HepG2 (cell line): ENCODE measurements around the gene ART1. TPM values are rescaled to one million over a fixed set of nuclear protein-coding genes. Genes with fewer than 3 reads are reported as not detected.

Experiments used
- ATAC-seq: fragments of 200-7000 bp; cut with Tn5 transposase; 3 replicates; pipeline ENCODE4 v1.9.1; 2020; ENCODE audit warnings: mild to moderate bottlenecking, moderate library complexity
- BruUV-seq: library from RNA; stranded (reverse); fragments of 400-500 nt; replicated peaks from 2 replicates; lab custom pipeline; 2021; lab: Mats Ljungman, UMichigan
- CTCF ChIA-PET: fragments of 300-600 bp; formaldehyde crosslinking; extraction: SDS; loops from one replicate; lab custom pipeline; 2021; ENCODE audit warnings: low total read pairs, inconsistent platforms, low intra/inter-chr PET ratio; lab: Yijun Ruan, JAX
- POLR2A ChIA-PET: fragments of 350-600 bp; sonication (Branson Sonifier 250); formaldehyde crosslinking; loops from one replicate; lab custom pipeline; 2020; ENCODE audit warnings: antibody characterized with exemption, inconsistent platforms; lab: Yijun Ruan, JAX
- DNase-seq: peaks from one replicate; pipeline ENCODE4 v3.0.0-alpha.2; 2015; ENCODE audit warnings: low spot score
- FAIRE-seq: peaks from 3 replicates; lab custom pipeline; 2011; peaks lifted over from hg19 to GRCh38; lab: Jason Lieb, UNC
- H2AFZ ChIP-seq: one replicate; pipeline ENCODE4 v1.6.1; 2011; ENCODE audit warnings: low read length, inconsistent platforms
- H3K27ac ChIP-seq: fragments of 300-600 bp; 3 replicates; pipeline ENCODE4 v1.8.0; 2011; ENCODE audit warnings: mixed run types, mild to moderate bottlenecking, mixed read lengths, low read length, inconsistent platforms; ENCODE audit not compliant: insufficient read depth; ENCODE audit errors: extremely low read length
- H3K27me3 ChIP-seq, 2 experiments: fragments of 200-600 bp in 1 of 2; 2 replicates in 1 of 2; 3 replicates in 1 of 2; pipeline versions ENCODE4 v1.6.0 to v1.8.0; 2011; ENCODE audit warnings: low read length in 2 of 2, mild to moderate bottlenecking in 2 of 2, moderate library complexity in 2 of 2, inconsistent platforms in 1 of 2; ENCODE audit not compliant: insufficient read depth in 2 of 2, control insufficient read depth in 1 of 2
- H3K36me3 ChIP-seq, 2 experiments: fragments of 200-600 bp in 1 of 2; replicated peaks in 1 of 2; 2 replicates in 1 of 2; 3 replicates in 1 of 2; pipeline versions ENCODE4 v1.5.1 to v1.8.0; 2011; ENCODE audit warnings: low read length in 2 of 2, inconsistent platforms in 1 of 2; ENCODE audit not compliant: insufficient read depth in 2 of 2, control insufficient read depth in 1 of 2
- H3K4me1 ChIP-seq: 2 replicates; pipeline ENCODE4 v1.5.1; 2012; ENCODE audit warnings: low read length, inconsistent platforms; ENCODE audit not compliant: insufficient read depth
- H3K4me2 ChIP-seq: 2 replicates; pipeline ENCODE4 v1.6.0; 2011; ENCODE audit warnings: low read depth, low read length, inconsistent platforms
- H3K4me3 ChIP-seq, 3 experiments: fragments of 200-600 bp in 1 of 3; sonication (generic), shearing (Covaris generic) in 1 of 3; replicated peaks in 1 of 3; 2 replicates each; pipeline ENCODE4 v1.5.1; 2011 to 2016; ENCODE audit warnings: low read length in 3 of 3, inconsistent platforms in 2 of 3, low read depth in 2 of 3, mild to moderate bottlenecking in 2 of 3, control low read depth in 1 of 3, mixed read lengths in 1 of 3; ENCODE audit not compliant: insufficient read depth in 1 of 3
- H3K79me2 ChIP-seq: one replicate; pipeline ENCODE4 v1.6.1; 2011; ENCODE audit warnings: low read length, inconsistent platforms; ENCODE audit not compliant: insufficient read depth
- H3K9ac ChIP-seq: 2 replicates; pipeline ENCODE4 v1.6.0; 2011; ENCODE audit warnings: mild to moderate bottlenecking, low read depth, low read length, inconsistent platforms; ENCODE audit not compliant: insufficient read depth
- H3K9me3 ChIP-seq: 2 replicates; pipeline ENCODE4 v1.5.1; 2012; ENCODE audit warnings: mild to moderate bottlenecking, low read length
- H4K20me1 ChIP-seq: 2 replicates; pipeline ENCODE4 v1.6.0; 2011; ENCODE audit warnings: inconsistent platforms, mild to moderate bottlenecking, low read length, moderate library complexity; ENCODE audit not compliant: insufficient read depth
- ATF6 ChIP-seq: sonication (generic); formaldehyde crosslinking; conservative IDR thresholded peaks from 2 replicates; pipeline ENCODE4 v1.4.0; 2020; ENCODE audit warnings: missing genetic modification reagents
- ATF7 ChIP-seq, 2 experiments: fragments of 450-650 bp in 1 of 2; sonication (generic) in 1 of 2; formaldehyde crosslinking in 1 of 2; IDR thresholded peaks; 2 replicates each; pipeline versions ENCODE4 v1.4.0 to v1.6.1; 2016 to 2020; ENCODE audit warnings: antibody characterized with exemption in 1 of 2, mild to moderate bottlenecking in 1 of 2, missing genetic modification reagents in 1 of 2
- CHD2 ChIP-seq: IDR thresholded peaks from 2 replicates; pipeline ENCODE4 v1.6.1; 2011; ENCODE audit warnings: low read depth, low read length, improper control_type of control experiment
- EEA1 ChIP-seq: sonication (generic); formaldehyde crosslinking; IDR thresholded peaks from 2 replicates; pipeline ENCODE4 v1.5.1; 2020; ENCODE audit warnings: mild to moderate bottlenecking, missing genetic modification reagents, borderline replicate concordance
- PTBP1 ChIP-seq: fragments of 200-400 bp; formaldehyde crosslinking; IDR thresholded peaks from 2 replicates; pipeline ENCODE4 v1.6.1; 2018; ENCODE audit warnings: low read length, low read depth; ENCODE audit not compliant: poor library complexity, severe bottlenecking
- REXO4 ChIP-seq: sonication (generic); formaldehyde crosslinking; IDR thresholded peaks from 2 replicates; pipeline ENCODE4 v1.8.0; 2022; ENCODE audit warnings: missing genetic modification reagents, mild to moderate bottlenecking, borderline replicate concordance
- SMAD3 ChIP-seq: sonication (generic); formaldehyde crosslinking; IDR thresholded peaks from 2 replicates; pipeline ENCODE4 v1.4.0; 2020; ENCODE audit warnings: missing genetic modification reagents
- ZNF101 ChIP-seq: sonication (generic); formaldehyde crosslinking; IDR thresholded peaks from 2 replicates; pipeline ENCODE4 v1.4.0; 2020; ENCODE audit warnings: mild to moderate bottlenecking, low read depth, missing genetic modification reagents, borderline replicate concordance
- ZNF292 ChIP-seq: sonication (generic); formaldehyde crosslinking; IDR thresholded peaks from 2 replicates; pipeline ENCODE4 v1.8.1; 2022; ENCODE audit warnings: mild to moderate bottlenecking, low read depth, missing genetic modification reagents, borderline replicate concordance
- ZNF367 ChIP-seq: sonication (generic); formaldehyde crosslinking; IDR thresholded peaks from 2 replicates; pipeline ENCODE4 v1.4.0; 2020; ENCODE audit warnings: missing genetic modification reagents, borderline replicate concordance
- whole genome bisulfite sequencing: methylation state at CpG from one replicate; pipeline ENCODE4 v1.1.6; 2017; ENCODE audit warnings: low lambda C conversion rate; 5-methylcytosine and 5-hydroxymethylcytosine counted together
- in situ Hi-C: cut with HindIII; loops from 2 replicates; pipeline ENCODE4 v1.10.0; 2017; ENCODE audit warnings: low pct_unique_long_range_greater_than_20kb; ENCODE audit not compliant: extremely low pct_ligation_motif_present
- intact Hi-C: fragments of 100-400 bp; cut with micrococcal nuclease; formaldehyde crosslinking; loops from one replicate; pipeline ENCODE4 v1.10.0; 2022; ENCODE audit not compliant: unreplicated experiment
- polyA plus RNA-seq, 8 experiments: library from polyadenylated mRNA; depleted of rRNA in 3 of 8; stranded (reverse) in 7 of 8; unstranded in 1 of 8; fragments of >200 nt; fragmentation: Illumina TruSeq in 4 of 8; extraction: Trizol in 4 of 8; gene quantifications; 2 replicates each; pipeline versions ENCODE4 v1.2.1 to v1.2.3, GENCODE V29; 2011 to 2016; ENCODE audit warnings: low read depth in 4 of 8, missing spikeins in 1 of 8, mixed read lengths in 1 of 8; ENCODE audit not compliant: insufficient read depth in 1 of 8
- total RNA-seq, 5 experiments: library from RNA; depleted of rRNA; stranded (reverse); fragments of >200 nt; fragmentation: Illumina TruSeq; extraction: Trizol; gene quantifications; 2 replicates each; pipeline ENCODE4 v1.2.3, GENCODE V29; 2016; ENCODE audit warnings: low read depth in 1 of 5

The ART1 gene
- total and polyA plus RNA-seq, 2 of the 13 experiments (the other 11 are each of a cell fraction or from before 2014, with no cell fraction given): not detected

GRCh38 chr11:3615998-3616397 lies 28.9 kb upstream of the ART1 start:
- H3K79me2 ChIP-seq: no peaks in the 10 kb centered on the region
- TF ChIP-seq ATF6: no peak
- no peak for TF ChIP-seq REXO4 (CRISPR knock-in tag)
- no peak for TF ChIP-seq ZNF292 (CRISPR knock-in tag)
- TF ChIP-seq ZNF101 (CRISPR knock-in tag): no peak
- TF ChIP-seq CHD2: no peak
- TF ChIP-seq EEA1 (CRISPR knock-in tag): no peak
- no peak for TF ChIP-seq ZNF367
- TF ChIP-seq ATF7 (IDR thresholded peaks at IDR 0.05): no peak
- TF ChIP-seq ATF7 (CRISPR knock-in tag; IDR thresholded peaks at IDR 0.05): no peak
- no peak for TF ChIP-seq SMAD3 (CRISPR knock-in tag)
- TF ChIP-seq PTBP1: no peak
- ChIA-PET POLR2A (no interaction called here), CTCF (no interaction called here)
- no peak overlapping the region for H3K4me3 ChIP-seq
- H4K20me1 ChIP-seq: no peaks in the 10 kb centered on the region
- no peaks in the 10 kb centered on the region for H3K9me3 ChIP-seq
- H3K36me3 ChIP-seq: no peaks in the 10 kb centered on the region
- no peak overlapping the region for H3K4me2 ChIP-seq
- no peak overlapping the region for H3K27ac ChIP-seq
- ATAC-seq: no peak
- no TSS peak for BruUV-seq
- no peak overlapping the region for H3K9ac ChIP-seq
- intact Hi-C loops (no loop called here), in situ Hi-C loops (no loop called here)
- H3K27me3 ChIP-seq: peaks cover 0 to 10% of the 10 kb centered on the region in 2 experiments; a peak in 3 of 5 replicates
- no peak for FAIRE-seq
- WGBS: 59% methylated on average over 6 of the region's 6 CpGs
- no peaks in the 10 kb centered on the region for H3K4me1 ChIP-seq
- DNase-seq: no peak
- no peak overlapping the region for H2AFZ ChIP-seq
